Stimulated activated CD8-positive, alpha-beta memory T cell treated with anti-CD3 and anti-CD28 coated beads, Interleukin-4, amount 100 ng/mL, for 24 hours (primary cell): ENCODE results near the gene TMEM52.

Experiments
- DNase-seq: peaks from one replicate; pipeline ENCODE4 v3.0.0-alpha.2; 2020; ENCODE audit warnings: low read depth

The TMEM52 gene

GRCh38 chr1:1918901-1919303 is at the start of gene TMEM52:
Gene TMEM52, minus strand, starts transcription at chr1:1919279. Its CDS starts 14 bp downstream, at chr1:1919265.
- DNase-seq = no peak

- no peak for DNase-seq
Measured at GRCh38 chr1:1967879-1968278, 48.8 kb upstream of the TMEM52 start.

- DNase-seq = no peak
Measured at GRCh38 chr1:1967151-1967550, 48.1 kb upstream of the TMEM52 start.

GRCh38 chr1:1966071-1966740 is 47.1 kb upstream of the TMEM52 start:
- no peak for DNase-seq

GRCh38 chr1:1965546-1965945 is 46.5 kb upstream of the TMEM52 start:
- no peak for DNase-seq

- DNase-seq = no peak
Measured at GRCh38 chr1:1964811-1965210, 45.7 kb upstream of the TMEM52 start.

GRCh38 chr1:1963570-1963969 is 44.5 kb upstream of the TMEM52 start:
- DNase-seq = no peak

GRCh38 chr1:1962752-1963151 is 43.7 kb upstream of the TMEM52 start:
- DNase-seq = no peak

GRCh38 chr1:1960480-1961196 is 41.6 kb upstream of the TMEM52 start:
- no peak for DNase-seq

GRCh38 chr1:1959840-1960479 is 40.9 kb upstream of the TMEM52 start:
- peak; percentile 59 for DNase-seq

GRCh38 chr1:1959459-1959839 is 40.4 kb upstream of the TMEM52 start:
- no peak for DNase-seq

- no peak for DNase-seq
Measured at GRCh38 chr1:1958071-1958541, 39.0 kb upstream of the TMEM52 start.

- DNase-seq = no peak
Measured at GRCh38 chr1:1957533-1957961, 38.5 kb upstream of the TMEM52 start.

GRCh38 chr1:1956586-1957532 is 37.8 kb upstream of the TMEM52 start:
- DNase-seq = no peak

GRCh38 chr1:1956101-1956500 is 37.0 kb upstream of the TMEM52 start:
- no peak for DNase-seq

GRCh38 chr1:1955621-1956094 is 36.6 kb upstream of the TMEM52 start:
- no peak for DNase-seq

GRCh38 chr1:1954831-1955441 is 35.9 kb upstream of the TMEM52 start:
- no peak for DNase-seq

- no peak for DNase-seq
Measured at GRCh38 chr1:1954015-1954414, 34.9 kb upstream of the TMEM52 start.

GRCh38 chr1:1950940-1951339 is 31.9 kb upstream of the TMEM52 start:
- no peak for DNase-seq

- no peak for DNase-seq
Measured at GRCh38 chr1:1948783-1949182, 29.7 kb upstream of the TMEM52 start.

- DNase-seq = no peak
Measured at GRCh38 chr1:1947493-1947892, 28.4 kb upstream of the TMEM52 start.
